IMR-90 (cell line): ENCODE measurements around the gene RAP2A. TPM values are rescaled to one million over a fixed set of nuclear protein-coding genes. Genes with fewer than 3 reads are reported as not detected.
A peak's percentile ranks its signal among the peaks of the same experiment; 100 is the strongest.

Experiments used
- ATAC-seq: fragments of 200-7000 bp; cut with Tn5 transposase; 2 replicates; pipeline ENCODE4 v1.9.1; 2020; ENCODE audit warnings: low read depth, mild to moderate bottlenecking, moderate library complexity
- BruUV-seq: library from RNA; stranded (reverse); fragments of 400-500 nt; replicated peaks from 2 replicates; lab custom pipeline; 2021; lab: Mats Ljungman, UMichigan
- CTCF ChIA-PET: fragments of 300-600 bp; formaldehyde crosslinking; extraction: SDS; loops from one replicate; lab custom pipeline; 2021; ENCODE audit warnings: antibody characterized with exemption; lab: Yijun Ruan, JAX
- POLR2A ChIA-PET: fragments of 300-600 bp; sonication (Branson Sonifier 250); formaldehyde crosslinking; loops from one replicate; lab custom pipeline; 2022; ENCODE audit warnings: antibody characterized with exemption; ENCODE audit not compliant: unreplicated experiment; lab: Charles Lee
- DNase-seq: peaks from one replicate; pipeline ENCODE4 v3.0.0; 2013
- H2AFZ ChIP-seq: replicated peaks from 2 replicates; pipeline ENCODE3; 2013; ENCODE audit warnings: low read length, mild to moderate bottlenecking; ENCODE audit not compliant: poor library complexity
- H2AK5ac ChIP-seq: 2 replicates; pipeline ENCODE4 v1.6.1; 2013; ENCODE audit warnings: low read depth, low read length, inconsistent platforms
- H2AK9ac ChIP-seq: replicated peaks from 2 replicates; pipeline ENCODE3; 2013; ENCODE audit warnings: mild to moderate bottlenecking, low read depth, low read length, moderate library complexity; ENCODE audit not compliant: poor library complexity
- H2BK120ac ChIP-seq: 2 replicates; pipeline ENCODE4 v1.6.1; 2013; ENCODE audit warnings: low read depth, low read length, inconsistent platforms
- H2BK15ac ChIP-seq: 3 replicates; pipeline ENCODE4 v1.6.1; 2013; ENCODE audit warnings: low read depth, low read length, inconsistent platforms
- H2BK20ac ChIP-seq: 2 replicates; pipeline ENCODE4 v1.6.1; 2013; ENCODE audit warnings: low read depth, mild to moderate bottlenecking, inconsistent platforms, low read length, moderate library complexity
- H2BK5ac ChIP-seq: 2 replicates; pipeline ENCODE4 v1.6.1; 2013; ENCODE audit warnings: mild to moderate bottlenecking, low read depth, low read length, inconsistent platforms; ENCODE audit not compliant: poor library complexity, severe bottlenecking
- H3K14ac ChIP-seq: replicated peaks from 2 replicates; pipeline ENCODE4 v1.6.1; 2013; ENCODE audit warnings: low read depth, low read length, inconsistent platforms
- H3K18ac ChIP-seq: 2 replicates; pipeline ENCODE4 v1.6.1; 2013; ENCODE audit warnings: low read depth, low read length, control low read depth
- H3K23ac ChIP-seq: 2 replicates; pipeline ENCODE4 v1.6.1; 2013; ENCODE audit warnings: low read depth, low read length, inconsistent platforms
- H3K27ac ChIP-seq: 2 replicates; pipeline ENCODE4 v1.5.1; 2013; ENCODE audit warnings: mild to moderate bottlenecking, control low read depth, low read length; ENCODE audit not compliant: insufficient read depth
- H3K27me3 ChIP-seq: 2 replicates; pipeline ENCODE4 v1.6.1; 2013; ENCODE audit warnings: low read length; ENCODE audit not compliant: control insufficient read depth, insufficient read depth
- H3K36me3 ChIP-seq: 2 replicates; pipeline ENCODE4 v1.6.1; 2013; ENCODE audit warnings: low read length, mixed read lengths; ENCODE audit not compliant: control insufficient read depth, insufficient read depth
- H3K4ac ChIP-seq: 2 replicates; pipeline ENCODE4 v1.6.1; 2013; ENCODE audit warnings: low read depth, low read length, inconsistent platforms
- H3K4me1 ChIP-seq: 2 replicates; pipeline ENCODE4 v1.6.1; 2013; ENCODE audit warnings: low read length, mixed read lengths; ENCODE audit not compliant: control insufficient read depth, insufficient read depth
- H3K4me2 ChIP-seq: 2 replicates; pipeline ENCODE4 v1.6.1; 2013; ENCODE audit warnings: low read depth, mild to moderate bottlenecking, control low read depth, low read length, moderate library complexity
- H3K4me3 ChIP-seq: 2 replicates; pipeline ENCODE4 v1.5.1; 2013; ENCODE audit warnings: low read depth, mild to moderate bottlenecking, control low read depth, low read length, moderate library complexity; ENCODE audit not compliant: insufficient read depth
- H3K56ac ChIP-seq: 2 replicates; pipeline ENCODE4 v1.6.1; 2013; ENCODE audit warnings: low read length, inconsistent platforms; ENCODE audit not compliant: insufficient read depth; ENCODE audit errors: extremely low read depth
- H3K79me1 ChIP-seq, 2 experiments: 2 replicates each; pipeline ENCODE4 v1.6.1; 2013; ENCODE audit warnings: low read length in 2 of 2, inconsistent platforms in 1 of 2, low read depth in 1 of 2
- H3K9ac ChIP-seq: 2 replicates; pipeline ENCODE4 v1.6.1; 2013; ENCODE audit warnings: low read depth, low read length, control low read depth
- H3K9me1 ChIP-seq: 2 replicates; pipeline ENCODE4 v1.6.1; 2013; ENCODE audit warnings: low read length, inconsistent platforms; ENCODE audit not compliant: insufficient read depth
- H3K9me3 ChIP-seq: 2 replicates; pipeline ENCODE4 v1.6.1; 2013; ENCODE audit warnings: low read length; ENCODE audit not compliant: control insufficient read depth, insufficient read depth
- H4K20me1 ChIP-seq: 2 replicates; pipeline ENCODE4 v1.6.1; 2013; ENCODE audit warnings: low read length, inconsistent platforms; ENCODE audit not compliant: insufficient read depth
- H4K5ac ChIP-seq: 2 replicates; pipeline ENCODE4 v1.6.1; 2013; ENCODE audit warnings: mild to moderate bottlenecking, low read depth, low read length, control low read depth
- H4K8ac ChIP-seq, 2 experiments: 2 replicates each; pipeline ENCODE4 v1.6.1; 2013; ENCODE audit warnings: low read depth in 2 of 2, low read length in 2 of 2, control low read depth in 1 of 2, inconsistent platforms in 1 of 2
- H4K91ac ChIP-seq: 2 replicates; pipeline ENCODE4 v1.6.1; 2013; ENCODE audit warnings: low read depth, low read length, inconsistent platforms; ENCODE audit not compliant: insufficient read depth
- BHLHE40 ChIP-seq: fragments of 150-350 bp; IDR thresholded peaks from 2 replicates; pipeline ENCODE4 v1.6.1; 2016; ENCODE audit warnings: mild to moderate bottlenecking, low read depth, low read length
- CEBPB ChIP-seq: IDR thresholded peaks from 2 replicates; pipeline ENCODE4 v1.6.1; 2012; ENCODE audit warnings: low read depth, low read length, improper control_type of control experiment
- CHD1 ChIP-seq: IDR thresholded peaks from 2 replicates; pipeline ENCODE4 v1.6.1; 2012; ENCODE audit warnings: low read depth, low read length, improper control_type of control experiment
- CTCF ChIP-seq: conservative IDR thresholded peaks from 2 replicates; pipeline ENCODE4 v1.5.1; 2012; ENCODE audit warnings: mild to moderate bottlenecking, low read depth, low read length, improper control_type of control experiment
- ELK1 ChIP-seq: fragments of 150-350 bp; IDR thresholded peaks from 2 replicates; pipeline ENCODE4 v1.6.1; 2016; ENCODE audit warnings: low read depth, mild to moderate bottlenecking, low read length, moderate library complexity, borderline replicate concordance
- FOS ChIP-seq: fragments of 150-350 bp; IDR thresholded peaks from 2 replicates; pipeline ENCODE4 v1.6.1; 2016; ENCODE audit warnings: low read depth, low read length
- MAFK ChIP-seq: IDR thresholded peaks from 2 replicates; pipeline ENCODE4 v1.6.1; 2012; ENCODE audit warnings: low read depth, low read length, improper control_type of control experiment
- MXI1 ChIP-seq: IDR thresholded peaks from 2 replicates; pipeline ENCODE4 v1.6.1; 2012; ENCODE audit warnings: low read depth, mild to moderate bottlenecking, low read length, moderate library complexity, borderline replicate concordance
- NFE2L2 ChIP-seq: fragments of 150-350 bp; IDR thresholded peaks from 2 replicates; pipeline ENCODE4 v1.6.1; 2016; ENCODE audit warnings: low read depth, mild to moderate bottlenecking, low read length
- POLR2A ChIP-seq: IDR thresholded peaks from 2 replicates; pipeline ENCODE4 v1.6.1; 2012; ENCODE audit warnings: mild to moderate bottlenecking, low read depth, low read length
- RAD21 ChIP-seq: IDR thresholded peaks from 2 replicates; pipeline ENCODE4 v1.6.1; 2012; ENCODE audit warnings: low read length, improper control_type of control experiment
- RCOR1 ChIP-seq: IDR thresholded peaks from 2 replicates; pipeline ENCODE4 v1.6.1; 2012; ENCODE audit warnings: mild to moderate bottlenecking, low read length, improper control_type of control experiment; ENCODE audit not compliant: insufficient replicate concordance
- RFX5 ChIP-seq: IDR thresholded peaks from 2 replicates; pipeline ENCODE4 v1.8.0; 2012; ENCODE audit warnings: low read depth, mild to moderate bottlenecking, low read length, moderate library complexity
- SMC3 ChIP-seq: fragments of 150-350 bp; IDR thresholded peaks from 2 replicates; pipeline ENCODE4 v1.6.1; 2016; ENCODE audit warnings: low read depth, mild to moderate bottlenecking, antibody characterized with exemption, low read length, moderate library complexity
- USF2 ChIP-seq: fragments of 150-350 bp; IDR thresholded peaks from 2 replicates; pipeline ENCODE4 v1.6.1; 2017; ENCODE audit warnings: mild to moderate bottlenecking, antibody characterized with exemption, low read length, low read depth
- WGBS, 2 experiments: methylation state at CpG; one replicate each; pipeline versions ENCODE4 v1.1.5 to v1.1.7; 2013; ENCODE audit warnings: missing lambda C conversion rate in 2 of 2; ENCODE audit not compliant: insufficient read length in 1 of 2; ENCODE audit errors: extremely low coverage in 2 of 2; 5-methylcytosine and 5-hydroxymethylcytosine counted together
- dilution Hi-C: fragments of 300-500 bp; cut with HindIII; formaldehyde crosslinking; loops from one replicate; pipeline ENCODE4 v1.14.3; 2018; ENCODE audit warnings: low sequenced_read_pairs; ENCODE audit not compliant: unreplicated experiment
- in situ Hi-C: fragments of 300-500 bp; cut with MboI; formaldehyde crosslinking; loops from 3 replicates; pipeline ENCODE4 v1.14.3; 2019; ENCODE audit warnings: low sequenced_read_pairs, inconsistent platforms, mixed read lengths
- intact Hi-C: fragments of 100-400 bp; cut with micrococcal nuclease; formaldehyde crosslinking; loops from 2 replicates; pipeline ENCODE4 v1.10.0; 2022
- polyA plus RNA-seq, 3 experiments: library from polyadenylated mRNA; depleted of rRNA; stranded (reverse); fragments of >200 nt; gene quantifications; 2 replicates each; pipeline ENCODE4 v1.2.3, GENCODE V29; 2012; ENCODE audit warnings: low replicate concordance in 1 of 3
- total RNA-seq: library from RNA; depleted of rRNA; stranded (reverse); fragments of >200 nt; gene quantifications from 2 replicates; pipeline ENCODE4 v1.2.3, GENCODE V29; 2012

Gene RAP2A
- total and polyA plus RNA-seq, 2 of the 4 experiments (the other 2 are of a cell fraction): 6.4 to 21.0 TPM

- Histone ChIP-seq H3K27me3 (no peaks in the 10 kb centered on the region), H2BK5ac (no peak overlapping the region), H2AFZ (no peak overlapping the region), H3K4me2 (peak overlapping the region; percentile 23), H3K56ac (no peak overlapping the region), H3K9ac (no peak overlapping the region), H3K9me3 (no peaks in the 10 kb centered on the region), H2BK120ac (no peak overlapping the region), H3K4me1 (peaks cover 3% of the 10 kb centered on the region; the same call in 1 of the 2 replicates), H2BK20ac (no peak overlapping the region), H2AK5ac (no peak overlapping the region), H4K20me1 (peaks cover 10% of the 10 kb centered on the region; the same call in 1 of the 2 replicates), H3K27ac (no peak overlapping the region), H4K8ac (no peak overlapping the region), H3K79me1 (peaks cover 32 to 42% of the 10 kb centered on the region in 2 experiments), H3K18ac (no peak overlapping the region; the same call in 1 of the 2 replicates), H3K9me1 (peaks cover 4% of the 10 kb centered on the region; the same call in 1 of the 2 replicates), H2BK15ac (no peak overlapping the region), H4K91ac (no peak overlapping the region), H4K5ac (no peak overlapping the region), H3K14ac (no peak overlapping the region), H3K4ac (no peak overlapping the region), H3K4me3 (no peak overlapping the region), H2AK9ac (no peak overlapping the region), H3K36me3 (peaks cover 11% of the 10 kb centered on the region), H3K23ac (no peak overlapping the region)
- DNase-seq (peak; percentile 38), ATAC-seq (peak; percentile 57)
- POLR2A ChIA-PET: no interaction called here
- WGBS, 2 experiments: 75% methylated on average over 1 of the region's 7 CpGs; no CpG with 5 or more reads in 1 of the 2 experiments
- no TSS peak for BruUV-seq
- dilution Hi-C loops (no loop called here), intact Hi-C loops (no loop called here), in situ Hi-C loops (no loop called here)
- CTCF ChIA-PET: interaction anchor here (0.6 to 2.0 kb wide), 3 partner anchors 15 to 61 kb away, joined by 3 to 7 read pairs (median 6); no protein-coding TSS in a partner anchor
- TF ChIP-seq CEBPB (no peak), RCOR1 (no peak), CHD1 (no peak), POLR2A (no peak), BHLHE40 (no peak), RAD21 (no peak), USF2 (no peak), MXI1 (no peak), MAFK (no peak), CTCF (no peak), ELK1 (no peak), FOS (no peak), NFE2L2 (no peak), RFX5 (no peak), SMC3 (no peak)
Measured at GRCh38 chr13:97460004-97460775, 26.2 kb downstream of the RAP2A start.
